ENCODE measurements around the gene MAP7.
A peak's percentile ranks its signal among the peaks of the same experiment; 100 is the strongest.
"Not testable (repeated sequence)": the region's sequence is repeated elsewhere in the genome, so short reads cannot be mapped to it uniquely, and the experiment has no call there.

Gene MAP7

DNA sequence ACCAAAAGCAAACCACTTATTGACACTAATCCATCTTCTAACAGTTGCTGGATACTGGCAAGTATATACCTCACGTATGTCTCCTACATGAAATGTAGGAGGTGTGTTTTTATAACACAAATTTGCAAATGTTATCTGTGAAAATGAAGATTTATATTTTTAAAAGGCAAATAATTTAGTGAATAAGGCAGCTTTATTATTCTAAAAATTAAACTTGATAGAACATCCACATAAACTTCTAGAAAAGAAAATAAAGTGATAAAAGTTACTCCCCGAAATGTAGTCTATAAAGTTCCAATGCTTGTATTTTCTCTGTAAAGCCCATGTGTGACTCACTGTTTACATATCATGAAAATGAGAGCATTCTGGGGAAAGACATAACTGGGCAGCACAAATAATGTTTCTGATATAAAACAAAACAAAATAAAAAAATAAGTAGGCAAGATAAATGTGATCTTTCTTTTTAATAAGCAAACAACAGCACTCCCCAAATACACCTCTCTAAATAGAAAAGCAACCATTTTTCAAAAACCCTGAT is 84.4 kb downstream of the MAP7 start:
- peak; percentile 49 for DNase-seq

DNA sequence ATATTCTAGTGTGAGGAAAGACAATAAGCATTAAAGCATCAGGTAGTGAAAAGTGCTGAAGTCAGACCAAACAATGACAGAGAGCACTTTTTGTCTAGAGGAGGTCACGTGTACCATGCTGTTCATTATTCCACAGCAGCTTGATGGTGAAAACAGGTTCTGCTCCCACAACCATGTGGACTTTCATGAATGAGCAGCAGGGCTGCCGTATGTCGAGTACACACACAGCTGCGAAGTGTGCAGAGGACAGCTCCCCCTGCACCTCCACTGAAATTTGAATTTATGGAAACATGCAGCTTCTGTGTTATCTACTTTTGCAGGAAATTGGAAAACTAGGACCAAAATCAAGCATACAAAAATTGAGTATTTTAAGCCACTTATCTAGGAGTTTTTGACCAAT is 85.3 kb downstream of the MAP7 start:
- no peak for DNase-seq

DNA sequence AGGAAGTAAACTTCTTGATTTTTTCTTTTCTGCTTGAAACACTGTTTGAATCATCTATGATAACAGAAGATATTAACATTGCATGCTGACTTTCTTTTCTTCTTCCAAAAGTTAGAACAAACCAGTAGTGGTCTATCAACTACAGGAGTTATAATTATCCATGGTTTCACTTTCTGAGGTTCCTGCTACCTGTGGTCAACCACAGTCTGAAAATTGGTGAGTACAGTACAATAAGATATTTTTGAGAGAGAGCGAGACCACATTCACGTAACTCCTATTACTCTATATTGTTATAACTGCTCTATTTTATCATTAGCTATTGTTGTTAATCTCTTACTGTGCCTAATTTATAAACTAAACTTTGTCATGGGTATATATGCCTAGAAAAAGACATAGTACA is 86.1 kb downstream of the MAP7 start:
- DNase-seq = no peak

DNA sequence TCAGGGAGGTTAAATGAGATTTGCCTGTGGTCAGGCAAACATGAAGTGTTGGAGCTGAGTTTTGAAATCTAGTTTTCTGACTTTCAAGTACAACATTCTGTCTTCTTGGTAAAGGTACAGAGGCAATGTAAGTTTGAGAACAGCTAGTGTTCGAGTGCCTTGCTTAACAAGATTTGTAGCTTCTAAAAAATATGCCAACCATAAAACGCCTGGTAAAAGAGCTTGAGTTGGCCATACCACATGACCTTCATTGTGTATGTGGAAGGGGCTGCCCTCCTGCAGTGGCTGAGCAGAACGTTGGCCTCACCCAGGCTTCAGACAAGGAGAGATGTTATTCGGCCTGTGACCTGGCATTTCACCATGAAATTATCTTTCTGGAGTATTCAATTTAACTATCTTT is 86.5 kb downstream of the MAP7 start:
- DNase-seq = no peak

DNA sequence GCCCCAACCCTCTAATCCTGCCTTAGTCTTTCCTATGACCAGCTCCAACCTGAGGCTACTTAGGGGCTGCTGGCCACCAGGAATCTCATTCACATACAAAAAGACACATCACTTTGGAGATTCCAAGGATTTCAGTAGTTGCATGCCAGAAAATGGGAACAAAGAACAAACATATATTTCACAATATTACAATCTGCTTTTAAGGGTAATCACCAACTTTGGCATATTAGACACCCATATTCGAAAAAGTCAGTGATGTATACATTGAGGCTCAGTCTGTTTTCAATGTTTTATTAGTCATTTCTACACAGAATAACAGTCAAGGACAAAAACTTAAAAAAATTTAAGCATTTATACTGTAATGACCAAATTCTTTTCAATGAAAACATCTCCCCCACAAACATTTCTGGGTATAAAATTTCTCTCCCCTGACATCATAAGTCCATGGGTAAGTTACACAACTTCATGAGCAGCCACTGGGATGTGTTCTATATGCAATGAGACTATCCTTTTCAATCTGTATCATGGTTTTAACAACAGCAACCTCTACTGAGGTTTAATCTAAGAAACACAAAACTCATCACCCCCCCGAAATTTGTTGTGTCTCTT is 103.5 kb downstream of the MAP7 start:
- no peak for DNase-seq

DNA sequence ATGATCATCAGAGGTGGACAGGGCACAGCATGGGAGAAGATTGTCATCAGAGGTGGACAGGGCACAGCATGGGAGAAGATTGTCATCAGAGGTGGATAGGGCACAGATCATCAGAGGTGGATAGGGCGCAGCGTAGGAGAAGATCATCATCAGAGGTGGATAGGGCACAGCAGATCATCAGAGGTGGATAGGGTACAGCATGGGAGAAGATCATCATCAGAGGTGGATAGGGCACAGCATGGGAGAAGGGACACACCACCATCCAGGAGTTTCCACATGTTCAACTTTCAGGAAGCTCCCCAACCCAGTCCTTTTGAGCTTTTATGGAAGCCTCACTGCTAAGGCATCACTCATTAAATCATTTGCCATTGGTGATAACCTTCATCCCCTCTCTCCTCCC is 104.1 kb downstream of the MAP7 start:
- DNase-seq = no peak

DNA sequence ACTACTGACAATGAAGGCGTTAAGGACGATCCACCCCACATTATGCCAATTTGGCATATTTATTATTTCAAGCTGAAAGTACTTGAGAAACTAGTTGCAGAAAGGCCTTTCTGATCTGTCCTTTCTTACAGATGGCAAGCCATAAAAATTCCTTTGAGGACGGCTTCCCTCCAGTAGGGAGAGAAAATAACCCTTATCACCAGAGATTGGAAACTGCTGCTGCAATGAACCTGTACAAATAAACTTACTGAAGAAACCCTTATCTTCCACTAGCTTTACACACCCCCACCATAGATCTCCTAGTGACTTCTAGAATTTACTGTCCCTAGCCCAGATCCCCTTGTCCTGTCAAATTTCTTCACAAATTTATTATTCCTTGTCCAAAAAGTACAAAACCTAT is 105.2 kb downstream of the MAP7 start:
- DNase-seq = no peak

DNA sequence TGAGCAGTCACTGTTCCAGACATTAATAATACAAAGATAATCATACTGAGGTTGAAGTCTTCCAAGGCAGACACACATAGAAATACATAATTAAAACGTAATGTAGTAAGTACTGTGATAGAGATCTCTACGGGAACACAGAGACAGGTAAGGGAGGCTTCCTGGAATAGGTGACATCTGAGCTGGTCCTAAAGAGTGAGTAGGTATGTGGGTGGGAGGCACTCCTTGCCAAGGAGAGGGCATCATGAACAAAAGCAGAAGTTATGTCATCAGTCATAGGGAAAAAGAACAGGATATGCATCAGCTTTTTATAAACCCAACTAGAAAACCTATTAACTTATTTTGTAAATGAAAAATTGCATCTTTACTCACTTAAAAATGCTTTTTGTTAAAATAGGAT is 110.0 kb downstream of the MAP7 start:
- no peak for DNase-seq

DNA sequence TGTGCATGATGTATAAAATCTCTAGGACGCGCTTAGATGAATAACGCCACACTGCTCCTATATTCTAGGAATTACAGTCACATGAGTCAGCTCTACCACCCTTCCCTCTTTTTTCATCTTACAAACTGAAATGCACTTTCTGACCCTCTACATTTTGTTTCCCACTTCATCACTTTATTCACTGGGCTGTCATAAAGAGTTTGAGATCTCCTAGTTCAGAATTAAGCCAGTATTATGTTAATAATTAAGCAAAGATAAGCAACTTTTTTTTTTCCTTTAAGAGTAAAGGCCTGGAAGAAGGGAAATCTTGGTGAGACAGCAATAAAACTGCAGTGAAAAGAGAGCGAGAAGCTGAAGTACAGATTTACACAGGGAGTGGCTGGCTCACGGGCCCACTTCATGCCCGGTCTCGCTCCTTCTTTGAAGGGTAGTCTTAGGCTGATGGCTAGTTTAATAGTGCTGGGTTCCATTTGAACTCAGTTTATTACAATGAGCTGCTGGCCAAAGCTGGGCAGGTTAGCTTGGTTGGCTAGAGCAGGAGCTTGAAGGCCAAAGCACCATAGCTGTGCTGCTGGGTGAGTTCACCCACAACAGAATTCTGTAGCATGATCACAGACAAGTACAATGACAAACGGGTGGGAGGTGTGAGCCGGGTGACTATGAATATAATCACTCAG is 110.6 kb downstream of the MAP7 start:
- DNase-seq = no peak

DNA sequence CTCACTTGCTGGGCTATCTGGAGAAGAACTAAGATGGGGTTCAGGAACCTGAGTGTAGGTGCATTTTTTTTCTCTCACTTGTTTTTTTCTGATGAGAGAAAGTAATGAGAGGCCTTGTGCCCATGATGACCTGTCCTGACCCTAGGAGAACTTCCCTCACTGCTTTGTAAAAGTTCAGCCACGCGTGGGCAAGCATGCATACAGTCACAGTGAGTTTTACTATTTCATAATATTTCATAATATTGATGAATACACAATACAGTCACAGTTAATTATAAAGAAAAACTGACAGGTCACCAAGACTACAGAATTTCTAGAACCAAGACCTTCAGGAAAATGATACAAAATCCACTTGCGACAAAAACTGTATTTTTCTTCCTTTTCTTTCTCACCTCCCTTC is 111.8 kb downstream of the MAP7 start:
- no peak for DNase-seq

DNA sequence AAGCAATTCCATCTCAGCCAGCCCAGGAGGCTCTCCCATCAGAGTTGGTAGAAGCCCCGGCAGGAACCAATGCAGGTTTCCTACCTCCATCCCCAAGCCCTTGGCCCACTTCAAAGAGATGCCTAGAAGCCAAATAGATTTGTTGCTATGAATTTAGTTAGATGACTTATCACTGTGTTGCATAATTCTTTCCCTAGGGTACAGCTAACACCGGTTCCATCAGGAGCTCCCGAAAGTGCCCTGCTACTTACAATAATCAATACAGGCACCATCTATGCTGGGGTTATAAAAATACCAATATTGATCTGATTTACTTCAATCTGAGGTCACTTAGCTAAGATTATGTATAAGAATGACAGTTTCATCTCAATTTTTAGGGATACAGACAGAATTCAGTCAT is 113.0 kb downstream of the MAP7 start:
- no peak for DNase-seq

DNA sequence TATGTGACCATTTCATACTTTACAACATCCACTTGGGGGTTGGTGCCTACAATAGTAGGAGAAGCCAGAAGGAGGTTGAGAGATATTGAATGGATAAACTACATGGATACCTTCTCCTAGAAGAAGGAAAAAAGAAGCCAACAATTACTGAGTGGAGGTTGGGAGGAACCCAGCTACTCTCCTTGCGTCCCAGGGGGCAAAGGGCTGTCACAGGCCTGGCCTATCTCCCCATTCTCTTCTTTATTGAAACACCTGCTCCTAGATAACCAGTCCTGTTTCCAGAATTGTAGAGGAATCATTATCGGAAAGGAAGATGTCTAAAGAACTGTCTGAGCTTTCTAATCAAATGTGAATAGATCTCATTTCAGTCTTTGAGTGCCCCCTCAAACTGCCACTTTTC is 115.1 kb downstream of the MAP7 start:
- DNase-seq = no peak

DNA sequence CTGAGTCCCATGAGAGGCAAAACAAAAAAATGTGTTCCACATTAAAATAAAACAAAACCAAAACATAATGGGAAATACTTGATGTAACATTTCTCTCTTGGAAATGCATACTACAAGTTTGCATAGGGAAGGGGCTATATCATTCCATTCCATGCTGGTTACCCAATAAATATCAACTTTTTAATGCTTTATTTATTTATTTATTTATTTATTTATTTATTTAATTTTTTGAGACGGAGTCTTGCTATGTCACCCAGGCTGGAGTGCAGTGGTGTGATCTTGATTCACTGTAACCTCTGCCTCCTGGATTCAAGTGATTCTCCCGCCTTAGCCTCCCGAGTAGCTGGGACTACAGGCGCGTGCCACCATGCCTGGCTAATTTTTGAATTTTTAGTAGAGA is 118.9 kb downstream of the MAP7 start:
- not testable (repeated sequence) for DNase-seq

DNA sequence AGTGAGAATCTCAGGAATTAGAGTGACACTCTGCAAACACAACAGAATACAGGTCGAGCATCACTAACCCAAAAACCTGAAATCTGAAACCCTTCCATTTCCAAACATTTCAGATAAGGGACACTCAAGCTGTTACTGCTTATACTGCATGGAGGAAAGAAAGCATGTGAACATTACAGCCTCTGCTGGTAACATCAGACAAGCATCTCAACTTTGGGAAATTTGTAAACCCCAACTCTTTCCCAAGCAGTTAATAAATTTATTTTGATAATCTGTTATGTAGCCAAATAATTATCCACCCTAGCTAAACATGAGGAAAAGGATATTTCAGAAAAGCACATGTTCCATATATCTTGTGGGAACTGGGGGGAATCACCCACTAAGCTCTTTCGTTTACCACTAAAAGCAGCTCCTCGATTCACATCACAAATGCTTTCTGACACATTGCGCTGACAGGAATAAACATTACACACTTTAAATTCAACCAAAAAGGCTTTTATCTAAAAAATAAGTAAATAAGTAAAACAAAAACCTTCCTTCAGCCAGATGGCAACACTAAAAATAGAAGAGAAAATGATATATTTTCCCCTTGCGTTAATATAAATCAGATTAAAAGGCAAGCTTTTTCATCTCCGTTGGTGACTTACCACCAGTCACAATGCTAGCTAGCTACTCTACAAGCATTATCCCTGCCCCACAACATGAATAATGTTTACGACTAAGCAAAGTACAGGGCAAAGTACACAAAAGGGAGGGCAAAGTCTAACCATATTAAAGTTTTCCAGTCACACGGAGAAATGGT is 120.8 kb downstream of the MAP7 start:
- DNase-seq = peak; percentile 54

DNA sequence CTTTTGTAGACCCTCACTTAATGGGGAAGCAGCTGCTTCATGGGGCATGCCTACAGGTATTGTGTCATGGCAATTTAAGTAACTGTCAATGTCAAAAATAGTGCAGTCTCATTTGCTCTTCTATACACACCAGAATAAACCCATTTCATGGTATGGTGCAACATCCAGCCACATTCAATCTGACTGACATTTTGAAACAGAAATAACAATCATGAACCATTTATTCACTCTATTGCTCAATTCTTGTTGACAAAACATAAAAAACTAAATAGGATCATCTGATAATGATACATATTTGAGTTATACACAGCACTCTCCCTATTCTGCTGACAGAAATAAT is 122.9 kb downstream of the MAP7 start:
- no peak for DNase-seq

DNA sequence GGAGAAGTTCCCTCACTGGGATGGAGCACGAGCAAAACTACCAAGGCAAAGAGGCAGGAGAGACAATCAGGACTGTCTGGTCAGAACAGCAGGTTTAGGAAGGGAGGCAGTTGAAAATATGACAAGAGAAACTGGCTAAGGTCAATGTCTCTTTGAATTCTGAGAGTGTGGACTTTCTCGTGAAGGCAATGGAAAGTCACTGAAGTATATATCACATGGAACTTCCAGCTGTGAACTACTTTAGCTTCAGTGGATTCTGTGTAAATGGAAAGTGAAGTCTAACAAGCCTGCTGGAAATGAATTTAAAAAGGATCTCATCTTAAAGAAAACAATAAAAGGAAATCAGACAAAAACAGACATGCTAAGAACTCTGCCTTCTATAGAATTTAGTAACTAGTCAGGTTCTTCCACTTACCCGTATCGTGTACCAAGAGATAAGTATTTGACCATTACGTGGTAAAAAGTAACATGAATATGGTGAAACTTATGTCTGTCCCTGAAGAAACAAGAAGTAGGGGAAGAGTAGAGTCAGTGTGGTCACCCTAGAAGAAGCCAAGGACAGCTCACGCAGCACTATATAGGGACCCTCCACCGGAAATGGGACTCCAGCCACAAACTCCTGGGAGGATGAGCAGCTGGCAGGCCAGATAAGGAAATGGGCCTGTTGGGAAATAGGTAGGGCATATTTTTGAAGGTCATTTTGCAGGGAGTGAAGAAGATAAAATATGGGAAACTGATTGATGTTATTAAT is 123.4 kb downstream of the MAP7 start:
- DNase-seq = no peak

DNA sequence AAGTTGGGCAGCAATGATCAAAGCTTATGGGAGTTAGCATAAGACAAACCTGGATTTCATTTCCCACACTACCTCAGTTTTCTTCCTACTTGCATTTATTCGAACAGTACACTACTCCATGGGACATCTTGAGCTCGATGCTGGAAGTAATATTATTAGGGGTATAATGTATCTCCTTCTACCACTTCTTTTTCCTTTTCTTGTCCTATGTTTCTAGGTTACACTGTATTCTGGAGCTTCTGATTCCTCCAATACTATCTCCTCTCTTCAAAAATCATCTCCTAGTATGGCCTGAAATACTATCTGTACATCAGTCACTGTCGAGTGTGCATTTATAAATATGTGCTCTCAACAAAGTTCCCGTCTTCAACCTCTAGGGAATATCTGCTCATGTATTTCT is 124.4 kb downstream of the MAP7 start:
- no peak for DNase-seq

DNA sequence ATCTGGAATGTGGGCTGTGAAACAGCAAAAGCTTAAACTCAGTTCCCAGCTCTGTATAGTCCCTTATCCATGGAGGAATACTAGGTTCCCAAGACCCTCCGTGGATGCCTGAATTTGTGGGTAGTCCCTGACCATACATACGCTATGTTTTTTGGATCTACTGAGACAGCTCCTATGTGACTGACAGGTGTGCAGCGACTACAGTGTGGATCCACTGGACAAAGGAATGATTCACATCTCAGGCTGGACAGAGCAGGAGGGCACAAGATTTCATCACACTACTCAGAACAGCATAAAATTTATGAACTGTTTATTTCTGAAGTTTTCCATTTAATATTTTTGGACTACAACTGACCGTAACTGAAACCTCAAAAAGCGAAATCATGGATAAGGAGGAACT is 125.3 kb downstream of the MAP7 start:
- DNase-seq = no peak

DNA sequence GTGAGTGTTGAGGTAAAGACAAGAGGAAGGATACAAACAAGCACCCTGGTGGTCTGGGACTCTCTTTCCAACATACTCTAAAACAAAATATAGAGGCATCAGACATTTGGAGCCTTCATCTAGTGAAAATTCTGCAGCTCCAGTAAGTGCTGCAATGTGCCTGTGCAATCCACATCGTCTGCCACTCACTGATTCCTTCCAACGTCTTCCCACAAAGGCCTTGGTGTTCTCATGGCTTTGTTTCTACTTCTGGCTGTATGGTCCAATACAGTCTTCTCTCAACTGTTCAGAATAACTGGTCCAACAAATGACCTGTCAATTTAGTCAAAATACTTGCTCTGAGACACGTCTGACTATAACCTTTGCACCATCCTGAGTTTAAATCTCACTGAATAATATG is 125.8 kb downstream of the MAP7 start:
- DNase-seq = no peak

DNA sequence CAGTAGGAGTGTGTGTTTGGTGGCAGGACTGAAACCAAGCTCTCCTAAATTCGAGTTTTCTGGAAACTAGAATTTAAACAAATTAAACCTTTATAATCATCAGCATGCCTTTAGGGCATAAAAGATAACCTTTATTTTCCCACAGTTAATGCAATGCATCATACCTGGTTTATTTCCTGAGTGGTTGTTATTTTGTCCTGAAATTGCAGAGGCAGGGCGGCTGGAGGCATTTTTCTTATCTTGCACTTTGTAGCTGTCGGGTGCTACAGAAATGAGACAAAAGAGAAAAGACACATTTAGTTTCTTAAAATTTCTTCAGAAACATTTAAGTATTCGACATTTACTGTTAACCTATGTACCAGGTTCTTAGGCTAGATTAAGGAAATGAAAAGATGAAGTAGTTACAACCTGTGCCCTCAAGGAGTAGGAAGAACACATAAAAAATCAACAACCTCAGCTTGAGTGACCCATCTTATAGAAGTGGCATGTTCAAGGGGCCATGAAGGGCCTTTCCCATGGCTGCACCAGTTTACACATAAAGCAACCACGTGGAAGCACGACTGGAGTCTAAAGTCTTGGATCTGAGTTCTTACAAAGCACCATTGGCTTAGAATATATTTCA is 128.6 kb downstream of the MAP7 start:
- DNase-seq = no peak

DNA sequence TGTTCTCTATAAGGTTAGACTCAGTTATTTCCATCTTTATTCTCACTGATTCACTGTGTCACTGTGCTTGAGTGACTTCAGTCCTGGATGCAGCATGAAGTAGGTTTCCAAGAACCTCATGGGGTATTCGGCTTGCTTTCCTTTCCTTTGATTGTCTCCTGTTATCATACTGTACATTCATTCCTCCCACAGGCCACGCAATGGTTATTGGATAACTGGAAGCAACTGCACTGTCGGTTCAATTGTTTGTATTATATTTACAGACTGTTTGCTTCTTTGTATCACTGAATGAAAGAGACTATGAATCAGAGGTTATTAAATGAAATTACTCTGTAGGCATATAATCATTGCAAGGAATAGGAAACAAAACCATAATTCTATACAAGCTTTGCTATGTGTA is 129.4 kb downstream of the MAP7 start:
- DNase-seq = no peak

DNA sequence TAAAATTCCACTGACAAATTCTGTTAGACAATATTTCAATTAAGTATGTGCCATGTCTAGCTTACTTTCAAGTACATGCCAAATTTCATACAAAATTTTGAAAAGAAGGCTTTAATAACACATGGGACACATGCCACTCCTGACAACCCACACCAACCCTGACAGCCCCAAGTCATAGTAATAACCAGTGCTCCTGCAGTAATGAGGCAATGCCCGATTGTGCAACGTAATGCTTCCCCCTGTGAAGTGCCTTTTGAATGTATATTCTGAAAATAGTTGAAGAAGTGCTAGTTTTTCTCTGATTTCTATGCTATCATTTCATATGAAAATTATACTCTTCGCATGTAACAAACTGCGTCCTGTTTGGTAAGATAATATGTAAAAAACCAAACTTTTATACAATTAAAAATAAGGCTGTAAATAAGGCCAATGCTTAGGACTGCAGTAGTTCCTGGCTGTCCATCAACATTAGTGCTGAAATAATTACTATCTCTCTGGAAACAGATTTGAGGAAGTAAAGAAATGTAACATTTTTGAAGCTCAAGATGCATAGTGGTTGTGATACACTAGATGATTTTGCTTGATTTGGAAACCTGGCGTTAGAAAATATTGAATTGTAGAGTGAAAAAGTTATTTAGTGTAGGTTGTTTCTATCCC is 134.7 kb downstream of the MAP7 start:
- no peak for DNase-seq

All from DMS53 (cell line).